ENCODE measurements around the gene ACTG1. TPM values are rescaled to one million over a fixed set of nuclear protein-coding genes. Genes with fewer than 3 reads are reported as not detected.

Gene ACTG1
- total RNA-seq, 2 experiments from 2014 or later = 1,296 to 1,318 TPM

- Mint-ChIP-seq H3K27me3 (peaks cover 13% of the 10 kb centered on the region), H3K36me3 (ENCODE audit: low read depth) (peaks cover 15% of the 10 kb centered on the region), H3K4me3 (no peak overlapping the region), H3K9me3 (no peaks in the 10 kb centered on the region), H3K4me1 (ENCODE audit: low read depth) (no peaks in the 10 kb centered on the region), H3K27ac (no peak overlapping the region)
- no peak overlapping the region for H3K27ac ChIP-seq (ENCODE audit: low read depth in 1 of 2, low read length in 2 of 2)
- ATAC-seq (ENCODE audit: poor library complexity) (no peak), DNase-seq (no peak)
- H3K4me1 ChIP-seq (ENCODE audit: insufficient read depth, low read length) = peaks cover 9% of the 10 kb centered on the region
- H3K4me3 ChIP-seq (ENCODE audit: low read length) = no peak overlapping the region
- intact Hi-C loops (cut with DNase I, micrococcal nuclease) = no loop called here
- peaks cover 38% of the 10 kb centered on the region for H3K36me3 ChIP-seq (ENCODE audit: insufficient read depth, low read length)
- H3K27me3 ChIP-seq (ENCODE audit: control insufficient read depth in 1 of 2, insufficient read depth in 2 of 2, low read length in 2 of 2) = peaks cover 23 to 24% of the 10 kb centered on the region in 2 experiments
- ChIA-PET CTCF (interaction anchor here (0.5 kb wide), 1 partner anchor 1368 kb away, joined by 3 read pairs; no protein-coding TSS in a partner anchor), POLR2A (interaction anchor here (1.1 kb wide), 1 partner anchor 12 kb away, joined by 3 read pairs; no protein-coding TSS in a partner anchor)
- H3K9me3 ChIP-seq (ENCODE audit: control insufficient read depth in 1 of 2, insufficient read depth in 1 of 2, low read length in 2 of 2) = peaks cover 0 to 16% of the 10 kb centered on the region in 2 experiments
- TF ChIP-seq CTCF (IDR thresholded peaks at IDR 0.05) = no peak
These were observed 28.1 kb upstream of the ACTG1 start for GRCh38 chr17:81540676-81541027.

- ATAC-seq (ENCODE audit: poor library complexity) (no peak), DNase-seq (no peak)
- Mint-ChIP-seq H3K4me1 (ENCODE audit: low read depth) (no peaks in the 10 kb centered on the region), H3K27ac (no peak overlapping the region), H3K9me3 (no peaks in the 10 kb centered on the region), H3K36me3 (ENCODE audit: low read depth) (peaks cover 15% of the 10 kb centered on the region), H3K4me3 (no peak overlapping the region), H3K27me3 (peaks cover 13% of the 10 kb centered on the region)
- no peak overlapping the region for H3K4me3 ChIP-seq (ENCODE audit: low read length)
- peaks cover 23 to 28% of the 10 kb centered on the region in 2 experiments for H3K27me3 ChIP-seq (ENCODE audit: control insufficient read depth in 1 of 2, insufficient read depth in 2 of 2, low read length in 2 of 2)
- H3K4me1 ChIP-seq (ENCODE audit: insufficient read depth, low read length) = peaks cover 9% of the 10 kb centered on the region
- peaks cover 35% of the 10 kb centered on the region for H3K36me3 ChIP-seq (ENCODE audit: insufficient read depth, low read length)
- TF ChIP-seq CTCF (IDR thresholded peaks at IDR 0.05) = no peak
- intact Hi-C loops (cut with DNase I, micrococcal nuclease) = no loop called here
- H3K9me3 ChIP-seq (ENCODE audit: control insufficient read depth in 1 of 2, insufficient read depth in 1 of 2, low read length in 2 of 2) = peaks cover 0 to 17% of the 10 kb centered on the region in 2 experiments
- H3K27ac ChIP-seq (ENCODE audit: low read depth in 1 of 2, low read length in 2 of 2) = no peak overlapping the region
- POLR2A ChIA-PET = interaction anchor here (1.1 kb wide), 1 partner anchor 12 kb away, joined by 3 read pairs; no protein-coding TSS in a partner anchor
- CTCF ChIA-PET = interaction anchor here (0.5 kb wide), 1 partner anchor 1367 kb away, joined by 3 read pairs; no protein-coding TSS in a partner anchor
These were observed 27.5 kb upstream of the ACTG1 start for GRCh38 chr17:81539961-81540675.

GRCh38 chr17:81539571-81539900 is 26.9 kb upstream of the ACTG1 start:
- peaks cover 19% of the 10 kb centered on the region for H3K27me3 Mint-ChIP-seq
- H3K36me3 Mint-ChIP-seq (ENCODE audit: low read depth) = peaks cover 15% of the 10 kb centered on the region
- H3K9me3 ChIP-seq (ENCODE audit: control insufficient read depth in 1 of 2, insufficient read depth in 1 of 2, low read length in 2 of 2) = peaks cover 0 to 19% of the 10 kb centered on the region in 2 experiments
- peaks cover 31% of the 10 kb centered on the region for H3K36me3 ChIP-seq (ENCODE audit: insufficient read depth, low read length)
- peaks cover 27 to 33% of the 10 kb centered on the region in 2 experiments for H3K27me3 ChIP-seq (ENCODE audit: control insufficient read depth in 1 of 2, insufficient read depth in 2 of 2, low read length in 2 of 2)
- CTCF ChIA-PET = no interaction called here
- no peaks in the 10 kb centered on the region for H3K9me3 Mint-ChIP-seq
- H3K27ac Mint-ChIP-seq = no peak overlapping the region
- no peak for DNase-seq
- POLR2A ChIA-PET = no interaction called here
- no peak overlapping the region for H3K27ac ChIP-seq (ENCODE audit: low read depth in 1 of 2, low read length in 2 of 2)
- no peaks in the 10 kb centered on the region for H3K4me1 Mint-ChIP-seq (ENCODE audit: low read depth)
- H3K4me3 Mint-ChIP-seq = no peak overlapping the region
- intact Hi-C loops (cut with DNase I, micrococcal nuclease) = no loop called here
- ATAC-seq (ENCODE audit: poor library complexity) = no peak
- H3K4me3 ChIP-seq (ENCODE audit: low read length) = no peak overlapping the region
- TF ChIP-seq CTCF (IDR thresholded peaks at IDR 0.05) = no peak
- peaks cover 9% of the 10 kb centered on the region for H3K4me1 ChIP-seq (ENCODE audit: insufficient read depth, low read length)

All from CD4-positive, alpha-beta T cell (primary cell).